Liver (tissue), 3 donors: ENCODE results near the gene LINS1.

ENCODE experiments used
- CTCF ChIP-seq: fragments of 150-350 bp; IDR thresholded peaks from 2 replicates; pipeline ENCODE4 v1.5.1; 2017; ENCODE audit warnings: improper control_type of control experiment, low read depth, low read length; ENCODE audit not compliant: missing input control
- GABPA ChIP-seq, 2 donors: IDR thresholded peaks in 1 of 2; conservative IDR thresholded peaks in 1 of 2; 2 replicates each; pipeline ENCODE4 v1.6.1; 2016; ENCODE audit warnings: antibody characterized with exemption in 2 of 2, mild to moderate bottlenecking in 1 of 2, moderate library complexity in 1 of 2
- HNF4A ChIP-seq, 2 donors: conservative IDR thresholded peaks; 2 replicates each; pipeline ENCODE4 v1.6.1; 2016; ENCODE audit warnings: antibody characterized with exemption in 2 of 2, mild to moderate bottlenecking in 2 of 2
- HNF4G ChIP-seq: IDR thresholded peaks from 2 replicates; pipeline ENCODE4 v1.6.1; 2016; ENCODE audit warnings: antibody characterized with exemption
- NR2F2 ChIP-seq: IDR thresholded peaks from 2 replicates; pipeline ENCODE4 v1.6.1; 2016; ENCODE audit warnings: antibody characterized with exemption
- RAD21 ChIP-seq, 2 donors: IDR thresholded peaks; 2 replicates each; pipeline ENCODE4 v1.6.1; 2016; ENCODE audit warnings: antibody characterized with exemption in 2 of 2, mild to moderate bottlenecking in 2 of 2
- RXRA ChIP-seq, 2 donors: IDR thresholded peaks; 2 replicates each; pipeline ENCODE4 v1.6.1; 2017 to 2018; ENCODE audit warnings: antibody characterized with exemption in 2 of 2, mild to moderate bottlenecking in 1 of 2
- SP1 ChIP-seq: IDR thresholded peaks from 2 replicates; pipeline ENCODE4 v1.6.1; 2018; ENCODE audit warnings: antibody characterized with exemption, mild to moderate bottlenecking
- TAF1 ChIP-seq: conservative IDR thresholded peaks from 2 replicates; pipeline ENCODE4 v1.6.1; 2016; ENCODE audit warnings: antibody characterized with exemption, mild to moderate bottlenecking
- YY1 ChIP-seq: IDR thresholded peaks from 2 replicates; pipeline ENCODE4 v1.6.1; 2016; ENCODE audit warnings: antibody characterized with exemption, mild to moderate bottlenecking
- TF ChIP-seq, protein P1 (sequence below): IDR thresholded peaks from 2 replicates; pipeline ENCODE4 v1.6.1; 2016; ENCODE audit warnings: antibody characterized with exemption
- TF ChIP-seq, protein P2 (sequence below): IDR thresholded peaks from 2 replicates; pipeline ENCODE4 v1.6.1; 2016; ENCODE audit warnings: antibody characterized with exemption
- TF ChIP-seq, protein P3 (sequence below): IDR thresholded peaks from 2 replicates; pipeline ENCODE4 v1.6.1; 2016; ENCODE audit warnings: antibody characterized with exemption, mild to moderate bottlenecking
- donor health status: healthy.
- donor health status: healthy.

- TF ChIP-seq HNF4A (conservative IDR thresholded peaks at IDR 0.05): no peak
- TF ChIP-seq, protein P1, sequence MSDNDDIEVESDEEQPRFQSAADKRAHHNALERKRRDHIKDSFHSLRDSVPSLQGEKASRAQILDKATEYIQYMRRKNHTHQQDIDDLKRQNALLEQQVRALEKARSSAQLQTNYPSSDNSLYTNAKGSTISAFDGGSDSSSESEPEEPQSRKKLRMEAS: no peak
- TF ChIP-seq, protein P2, sequence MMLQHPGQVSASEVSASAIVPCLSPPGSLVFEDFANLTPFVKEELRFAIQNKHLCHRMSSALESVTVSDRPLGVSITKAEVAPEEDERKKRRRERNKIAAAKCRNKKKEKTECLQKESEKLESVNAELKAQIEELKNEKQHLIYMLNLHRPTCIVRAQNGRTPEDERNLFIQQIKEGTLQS: no peak
- TF ChIP-seq CTCF: no peak
- TF ChIP-seq SP1: no peak
- TF ChIP-seq TAF1: no peak
- no peak for TF ChIP-seq RXRA (IDR thresholded peaks at IDR 0.05)
- no peak for TF ChIP-seq RAD21 (IDR thresholded peaks at IDR 0.05)
- TF ChIP-seq GABPA (IDR thresholded peaks at IDR 0.05 in 1 of 2, conservative IDR thresholded peaks at IDR 0.05 in 1 of 2): no peak
- TF ChIP-seq NR2F2: no peak
- TF ChIP-seq, protein P3, sequence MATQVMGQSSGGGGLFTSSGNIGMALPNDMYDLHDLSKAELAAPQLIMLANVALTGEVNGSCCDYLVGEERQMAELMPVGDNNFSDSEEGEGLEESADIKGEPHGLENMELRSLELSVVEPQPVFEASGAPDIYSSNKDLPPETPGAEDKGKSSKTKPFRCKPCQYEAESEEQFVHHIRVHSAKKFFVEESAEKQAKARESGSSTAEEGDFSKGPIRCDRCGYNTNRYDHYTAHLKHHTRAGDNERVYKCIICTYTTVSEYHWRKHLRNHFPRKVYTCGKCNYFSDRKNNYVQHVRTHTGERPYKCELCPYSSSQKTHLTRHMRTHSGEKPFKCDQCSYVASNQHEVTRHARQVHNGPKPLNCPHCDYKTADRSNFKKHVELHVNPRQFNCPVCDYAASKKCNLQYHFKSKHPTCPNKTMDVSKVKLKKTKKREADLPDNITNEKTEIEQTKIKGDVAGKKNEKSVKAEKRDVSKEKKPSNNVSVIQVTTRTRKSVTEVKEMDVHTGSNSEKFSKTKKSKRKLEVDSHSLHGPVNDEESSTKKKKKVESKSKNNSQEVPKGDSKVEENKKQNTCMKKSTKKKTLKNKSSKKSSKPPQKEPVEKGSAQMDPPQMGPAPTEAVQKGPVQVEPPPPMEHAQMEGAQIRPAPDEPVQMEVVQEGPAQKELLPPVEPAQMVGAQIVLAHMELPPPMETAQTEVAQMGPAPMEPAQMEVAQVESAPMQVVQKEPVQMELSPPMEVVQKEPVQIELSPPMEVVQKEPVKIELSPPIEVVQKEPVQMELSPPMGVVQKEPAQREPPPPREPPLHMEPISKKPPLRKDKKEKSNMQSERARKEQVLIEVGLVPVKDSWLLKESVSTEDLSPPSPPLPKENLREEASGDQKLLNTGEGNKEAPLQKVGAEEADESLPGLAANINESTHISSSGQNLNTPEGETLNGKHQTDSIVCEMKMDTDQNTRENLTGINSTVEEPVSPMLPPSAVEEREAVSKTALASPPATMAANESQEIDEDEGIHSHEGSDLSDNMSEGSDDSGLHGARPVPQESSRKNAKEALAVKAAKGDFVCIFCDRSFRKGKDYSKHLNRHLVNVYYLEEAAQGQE: no peak
- no peak for TF ChIP-seq HNF4G
- no peak for TF ChIP-seq YY1
Observed at GRCh38 chr15:100560323-100560722, 41.7 kb downstream of the LINS1 start.
